OCI-LY1 (cell line): ENCODE measurements around the gene TIMM13.

ENCODE experiments used
- H2AFZ ChIP-seq: fragments of 200-600 bp; sonication (generic), shearing (Covaris generic); 2 replicates; pipeline ENCODE4 v1.6.0; 2014; ENCODE audit warnings: antibody characterized with exemption, mild to moderate bottlenecking, low read length
- H3F3A ChIP-seq: fragments of 200-600 bp; sonication (generic), shearing (Covaris generic); 2 replicates; pipeline ENCODE4 v1.6.0; 2014; ENCODE audit warnings: mild to moderate bottlenecking, antibody characterized with exemption, low read length, moderate library complexity; ENCODE audit not compliant: insufficient read depth
- H3K27ac ChIP-seq: fragments of 200-600 bp; sonication (generic); 2 replicates; pipeline ENCODE4 v1.5.1; 2014; ENCODE audit warnings: low read length, mixed run types, mild to moderate bottlenecking, low read depth; ENCODE audit not compliant: poor library complexity, severe bottlenecking
- H3K27me3 ChIP-seq: fragments of 200-600 bp; sonication (generic); 2 replicates; pipeline ENCODE4 v1.6.0; 2014; ENCODE audit warnings: antibody characterized with exemption, mild to moderate bottlenecking, low read length, moderate library complexity; ENCODE audit not compliant: insufficient read depth
- H3K36me3 ChIP-seq: fragments of 200-600 bp; sonication (generic); 2 replicates; pipeline ENCODE4 v1.6.1; 2014; ENCODE audit warnings: mild to moderate bottlenecking, antibody characterized with exemption, low read length, moderate library complexity, mixed read lengths; ENCODE audit not compliant: insufficient read depth
- H3K4me1 ChIP-seq: fragments of 200-600 bp; sonication (generic); 2 replicates; pipeline ENCODE4 v1.5.1; 2014; ENCODE audit warnings: mild to moderate bottlenecking, low read length, moderate library complexity; ENCODE audit not compliant: insufficient read depth, severe bottlenecking
- H3K4me2 ChIP-seq: fragments of 200-600 bp; sonication (generic), shearing (Covaris generic); 2 replicates; pipeline ENCODE4 v1.6.1; 2014; ENCODE audit warnings: low read length
- H3K4me3 ChIP-seq: fragments of 200-600 bp; sonication (generic); 2 replicates; pipeline ENCODE4 v1.5.1; 2014; ENCODE audit warnings: low read length, low read depth, mild to moderate bottlenecking, mixed read lengths; ENCODE audit not compliant: poor library complexity, severe bottlenecking
- H3K79me2 ChIP-seq: fragments of 200-600 bp; shearing (Covaris generic); 2 replicates; pipeline ENCODE4 v1.6.1; 2016; ENCODE audit warnings: mixed run types, low read length, mixed read lengths; ENCODE audit not compliant: insufficient read depth
- H3K9ac ChIP-seq: fragments of 200-600 bp; sonication (generic), shearing (Covaris generic); 2 replicates; pipeline ENCODE4 v1.6.1; 2014; ENCODE audit warnings: mild to moderate bottlenecking, low read length, mixed read lengths
- H3K9me2 ChIP-seq: fragments of 200-600 bp; sonication (generic), shearing (Covaris generic); 2 replicates; pipeline ENCODE4 v1.6.1; 2014; ENCODE audit warnings: low read depth, mild to moderate bottlenecking, low read length, mixed read lengths
- H3K9me3 ChIP-seq: fragments of 200-600 bp; shearing (Covaris generic); 2 replicates; pipeline ENCODE4 v1.6.1; 2014; ENCODE audit warnings: low read length, mixed read lengths
- H4K20me1 ChIP-seq: fragments of 200-600 bp; sonication (generic), shearing (Covaris generic); 2 replicates; pipeline ENCODE4 v1.6.0; 2016; ENCODE audit warnings: mild to moderate bottlenecking, low read length; ENCODE audit not compliant: insufficient read depth
- EZH2 ChIP-seq: fragments of 200-600 bp; sonication (generic), shearing (Covaris generic); IDR thresholded peaks from 2 replicates; pipeline ENCODE4 v1.8.0; 2017; ENCODE audit warnings: borderline replicate concordance, mixed run types, mild to moderate bottlenecking, antibody characterized with exemption, low read length, moderate library complexity, mixed read lengths
- TF ChIP-seq, protein P1 (sequence below): fragments of 200-600 bp; sonication (generic), shearing (Covaris generic); IDR thresholded peaks from 2 replicates; pipeline ENCODE4 v1.5.1; 2017; ENCODE audit warnings: mild to moderate bottlenecking, antibody characterized with exemption, low read length, moderate library complexity, mixed read lengths

The TIMM13 gene

DNA sequence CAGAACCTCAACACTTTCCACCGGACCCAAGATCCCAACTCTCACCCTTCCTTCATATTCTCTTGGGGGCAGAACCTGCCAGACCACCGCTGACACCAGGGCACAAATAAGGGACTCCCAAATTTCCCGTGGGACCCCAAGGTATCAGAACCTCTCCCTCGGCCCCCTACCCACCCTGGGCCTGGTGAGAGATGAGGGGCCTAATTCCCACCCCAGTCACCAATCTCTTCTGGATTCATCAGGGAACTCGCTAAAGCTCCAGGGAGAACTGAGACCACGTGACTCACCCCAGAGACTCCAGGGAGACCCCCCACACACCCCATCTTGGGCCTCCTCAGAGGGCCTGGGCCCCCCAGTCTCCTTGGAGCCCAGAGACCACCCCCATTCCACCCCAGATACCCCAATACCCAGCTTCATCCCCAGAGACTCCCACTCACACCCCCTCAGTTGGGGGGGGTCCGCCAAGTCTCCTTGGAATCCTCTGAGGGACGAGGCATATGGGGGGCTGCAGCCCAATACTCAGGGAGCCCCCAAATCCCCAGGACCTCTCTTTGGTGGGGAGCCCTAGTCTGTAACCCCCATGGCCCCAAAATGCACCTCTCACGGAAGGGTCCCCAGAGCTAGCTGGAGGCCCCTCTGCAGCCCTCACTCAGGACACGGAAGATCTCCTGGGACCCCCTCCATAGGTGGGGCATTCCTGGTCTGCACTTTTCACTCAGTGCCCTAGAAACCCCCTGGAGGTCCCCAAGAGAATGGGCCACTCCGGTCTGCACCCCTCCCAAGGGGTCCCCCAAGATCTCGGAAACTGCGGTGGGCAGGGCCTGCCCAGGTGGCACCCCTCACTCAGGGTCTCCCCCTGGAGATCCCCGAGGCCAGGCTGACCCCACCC lies 27.8 kb upstream of the TIMM13 start:
- peaks cover 12% of the 10 kb centered on the region; the same call in 1 of the 2 replicates for H3K36me3 ChIP-seq
- TF ChIP-seq, protein P1, sequence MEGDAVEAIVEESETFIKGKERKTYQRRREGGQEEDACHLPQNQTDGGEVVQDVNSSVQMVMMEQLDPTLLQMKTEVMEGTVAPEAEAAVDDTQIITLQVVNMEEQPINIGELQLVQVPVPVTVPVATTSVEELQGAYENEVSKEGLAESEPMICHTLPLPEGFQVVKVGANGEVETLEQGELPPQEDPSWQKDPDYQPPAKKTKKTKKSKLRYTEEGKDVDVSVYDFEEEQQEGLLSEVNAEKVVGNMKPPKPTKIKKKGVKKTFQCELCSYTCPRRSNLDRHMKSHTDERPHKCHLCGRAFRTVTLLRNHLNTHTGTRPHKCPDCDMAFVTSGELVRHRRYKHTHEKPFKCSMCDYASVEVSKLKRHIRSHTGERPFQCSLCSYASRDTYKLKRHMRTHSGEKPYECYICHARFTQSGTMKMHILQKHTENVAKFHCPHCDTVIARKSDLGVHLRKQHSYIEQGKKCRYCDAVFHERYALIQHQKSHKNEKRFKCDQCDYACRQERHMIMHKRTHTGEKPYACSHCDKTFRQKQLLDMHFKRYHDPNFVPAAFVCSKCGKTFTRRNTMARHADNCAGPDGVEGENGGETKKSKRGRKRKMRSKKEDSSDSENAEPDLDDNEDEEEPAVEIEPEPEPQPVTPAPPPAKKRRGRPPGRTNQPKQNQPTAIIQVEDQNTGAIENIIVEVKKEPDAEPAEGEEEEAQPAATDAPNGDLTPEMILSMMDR: no peak
- no peak for TF ChIP-seq EZH2
- H3K9ac ChIP-seq: peak overlapping the region; percentile 93
- no peaks in the 10 kb centered on the region for H4K20me1 ChIP-seq
- no peaks in the 10 kb centered on the region for H3K9me3 ChIP-seq
- H3K9me2 ChIP-seq: no peaks in the 10 kb centered on the region
- peak overlapping the region; percentile 82 for H3K4me3 ChIP-seq
- peak overlapping the region; percentile 81 for H3K4me2 ChIP-seq
- H3K4me1 ChIP-seq: peaks cover 30% of the 10 kb centered on the region
- H2AFZ ChIP-seq: no peak overlapping the region
- H3F3A ChIP-seq: no peaks in the 10 kb centered on the region
- peak overlapping the region; percentile 20 for H3K27ac ChIP-seq
- no peaks in the 10 kb centered on the region for H3K27me3 ChIP-seq
- peaks cover 42% of the 10 kb centered on the region for H3K79me2 ChIP-seq

DNA sequence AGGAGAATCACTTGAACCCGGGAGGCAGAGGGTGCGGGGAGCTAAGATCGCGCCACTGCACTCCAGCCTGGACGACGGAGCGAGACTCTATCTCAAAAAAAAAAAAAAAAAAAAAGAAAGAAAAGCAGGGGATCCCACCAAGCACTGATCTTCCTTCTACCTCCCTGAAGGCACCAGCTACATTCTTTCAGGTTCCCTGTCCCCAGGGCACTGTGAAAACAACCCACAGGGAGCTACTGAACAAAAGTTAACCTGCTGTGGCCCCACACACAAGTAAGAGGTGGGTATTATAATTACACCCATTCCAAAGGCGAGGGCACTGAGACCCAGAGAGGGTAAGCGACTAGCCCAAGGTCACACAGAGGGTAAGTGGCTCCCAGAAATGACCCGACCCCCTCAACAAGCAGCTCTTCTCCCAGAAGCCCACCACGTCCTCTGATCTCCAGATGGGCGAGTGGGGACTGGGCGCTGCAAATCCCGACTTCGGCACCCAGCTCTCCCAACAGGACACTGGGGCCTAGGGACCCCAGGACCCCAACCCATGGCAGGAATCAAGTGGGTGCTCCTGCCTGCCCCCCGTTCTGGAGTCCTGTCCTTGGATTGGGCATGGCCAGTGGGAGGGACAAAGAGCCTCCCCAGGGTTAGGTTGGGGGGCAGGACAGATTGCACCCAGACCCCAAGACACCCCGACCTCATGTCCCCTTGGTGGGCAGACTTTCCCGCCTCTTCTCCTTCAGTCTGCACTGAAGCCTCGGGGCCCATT lies 27.0 kb upstream of the TIMM13 start:
- H3K4me1 ChIP-seq: peaks cover 30% of the 10 kb centered on the region
- peaks cover 45% of the 10 kb centered on the region for H3K79me2 ChIP-seq
- H3K9me2 ChIP-seq: no peaks in the 10 kb centered on the region
- TF ChIP-seq, protein P1: no peak
- no peak for TF ChIP-seq EZH2
- peaks cover 14% of the 10 kb centered on the region; the same call in 1 of the 2 replicates for H3K36me3 ChIP-seq
- peak overlapping the region; percentile 81 for H3K4me2 ChIP-seq
- H2AFZ ChIP-seq: no peak overlapping the region
- peak overlapping the region; percentile 93; the same call in 1 of the 2 replicates for H3K9ac ChIP-seq
- no peaks in the 10 kb centered on the region for H3K9me3 ChIP-seq
- H3F3A ChIP-seq: no peaks in the 10 kb centered on the region
- H3K4me3 ChIP-seq: peak overlapping the region; percentile 82
- peak overlapping the region; percentile 20 for H3K27ac ChIP-seq
- no peaks in the 10 kb centered on the region for H4K20me1 ChIP-seq
- no peaks in the 10 kb centered on the region for H3K27me3 ChIP-seq

GRCh38 chr19:2453431-2454025 lies 26.1 kb upstream of the TIMM13 start:
- Histone ChIP-seq H3K79me2 (peaks cover 52% of the 10 kb centered on the region), H2AFZ (no peak overlapping the region), H3K27me3 (no peaks in the 10 kb centered on the region), H3K9ac (no peak overlapping the region), H3K4me2 (peak overlapping the region; percentile 19; the same call in 1 of the 2 replicates), H3K9me2 (no peaks in the 10 kb centered on the region), H4K20me1 (no peaks in the 10 kb centered on the region), H3K4me1 (peaks cover 30% of the 10 kb centered on the region), H3K27ac (peak overlapping the region; percentile 20), H3K4me3 (no peak overlapping the region), H3K36me3 (peaks cover 14% of the 10 kb centered on the region; the same call in 1 of the 2 replicates), H3F3A (no peaks in the 10 kb centered on the region), H3K9me3 (no peaks in the 10 kb centered on the region)
- TF ChIP-seq, protein P1: no peak
- TF ChIP-seq EZH2: no peak
